Measurements from ENCODE around the gene TMEM121.

The TMEM121 gene

DNA sequence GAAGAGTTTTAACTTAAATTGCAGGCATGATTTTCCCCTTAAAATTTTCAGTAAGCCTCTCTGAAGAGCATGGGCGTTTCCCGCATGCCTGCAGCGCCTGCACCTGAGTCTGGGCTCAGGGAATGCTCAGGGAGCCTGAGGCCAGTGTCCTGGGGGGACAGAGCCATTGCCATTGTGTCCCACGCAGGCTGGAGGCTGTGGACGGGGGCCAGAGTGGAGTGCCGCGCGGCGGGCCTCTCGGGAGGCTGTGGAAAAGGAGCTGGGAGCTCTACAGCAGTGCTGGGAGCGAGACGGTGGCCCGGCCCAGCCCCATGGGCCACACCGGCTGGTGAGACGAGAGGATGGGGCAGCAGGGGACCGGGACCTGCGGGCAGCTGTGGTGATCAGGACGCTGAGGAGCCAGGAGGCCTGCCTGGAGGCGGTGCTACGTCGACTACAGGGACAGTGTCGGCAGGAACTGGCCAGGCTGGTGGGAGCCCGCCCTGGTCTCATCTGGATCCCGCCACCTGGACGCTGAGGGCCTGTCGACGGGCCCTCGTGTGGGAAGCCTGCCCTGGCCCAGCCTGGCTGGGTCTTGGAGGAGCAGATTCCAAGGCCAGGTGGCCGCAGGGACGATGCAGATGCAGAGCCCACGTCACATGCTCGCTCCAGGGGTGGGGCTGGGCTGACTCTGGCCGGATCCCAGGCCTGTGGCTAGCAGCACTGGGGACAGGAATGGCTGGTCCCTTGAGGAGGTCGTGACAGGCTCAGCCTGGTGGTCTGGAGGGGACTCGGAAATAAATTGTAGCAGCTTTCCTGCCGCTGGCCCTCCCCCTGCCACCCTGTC lies 27.7 kb upstream of the TMEM121 start:
- TF ChIP-seq GATA1 (IDR thresholded peaks at IDR 0.05; ENCODE audit: low read depth, low read length), result no peak
- DNase-seq, result no peak

DNA sequence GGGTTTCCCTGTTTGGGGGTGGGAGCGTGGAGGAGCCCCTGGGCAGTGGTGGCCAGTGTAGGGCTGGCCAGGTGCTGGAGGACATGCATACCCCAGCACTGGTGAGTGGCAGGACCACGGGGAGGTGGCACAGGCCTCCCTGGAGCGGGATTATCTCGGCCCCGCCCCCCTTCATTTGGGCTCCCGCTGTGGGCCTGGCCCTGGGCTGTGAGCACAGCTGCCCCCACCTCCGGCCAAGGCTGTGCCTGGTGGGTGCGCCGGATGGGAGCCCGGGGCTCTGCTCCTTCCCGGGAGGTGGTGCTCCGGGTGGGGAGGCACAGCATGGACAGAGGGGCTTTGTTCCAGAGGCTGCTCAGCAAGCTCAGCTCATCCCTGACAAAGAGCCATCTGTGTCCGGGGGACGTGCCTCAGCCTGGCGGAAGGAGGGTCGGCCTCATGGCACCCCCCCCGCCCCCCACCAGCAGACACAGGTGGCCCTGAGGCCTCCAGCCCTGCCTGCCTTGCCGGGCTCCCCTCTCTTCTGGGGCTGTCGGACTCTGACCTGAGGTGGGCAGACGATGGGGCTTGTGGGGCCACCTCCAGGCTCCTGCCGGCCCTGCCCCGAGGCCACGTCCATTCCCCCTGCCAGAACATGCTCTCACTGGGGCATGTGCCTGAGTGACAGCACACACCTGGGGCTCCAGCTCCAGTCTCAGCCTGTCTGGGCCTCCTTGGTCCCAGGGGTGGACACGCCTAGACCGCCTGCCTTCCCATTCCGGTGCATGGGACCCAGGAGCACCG lies 26.9 kb upstream of the TMEM121 start:
- no peak for DNase-seq
- TF ChIP-seq POLR2A (IDR thresholded peaks at IDR 0.05; ENCODE audit: low read length) (no peak), GATA1 (IDR thresholded peaks at IDR 0.05; ENCODE audit: low read depth, low read length) (no peak)

DNA sequence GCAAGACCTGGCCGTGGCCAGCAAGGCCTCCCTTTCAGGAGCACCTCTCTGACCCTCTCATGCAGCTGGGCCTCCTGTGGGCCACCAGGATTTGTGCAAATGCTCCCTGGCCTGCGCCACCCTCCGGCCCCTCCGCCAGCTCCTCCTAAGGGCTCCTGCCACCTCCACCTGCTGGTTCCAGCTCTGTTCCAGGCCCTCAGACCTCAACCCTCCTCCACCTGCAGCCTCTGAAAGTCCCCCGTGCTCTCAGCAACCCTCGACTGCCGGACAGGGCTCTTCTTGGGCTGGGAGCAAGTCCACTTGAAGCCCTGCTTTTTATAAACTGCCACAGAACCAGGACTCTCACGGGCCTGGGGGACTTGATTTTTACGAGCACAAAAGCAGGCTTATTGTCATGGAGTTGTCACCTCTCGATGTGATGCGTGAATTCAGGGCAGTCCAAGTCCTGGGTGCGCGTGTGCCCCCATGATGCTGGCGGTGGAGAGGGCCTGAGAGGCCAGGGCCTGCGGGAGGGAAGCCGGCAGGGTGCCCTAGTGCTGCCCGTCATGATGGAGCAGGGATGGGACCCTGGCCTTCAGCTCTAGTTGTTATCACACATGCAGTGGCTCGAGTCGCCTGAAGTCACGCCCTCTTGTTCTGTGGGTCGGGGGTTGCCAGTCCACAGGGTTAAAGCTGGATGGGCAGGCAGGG lies 26.2 kb upstream of the TMEM121 start:
- DNase-seq, result no peak
- no peak for TF ChIP-seq GATA1 (IDR thresholded peaks at IDR 0.05; ENCODE audit: low read depth, low read length)
- TF ChIP-seq POLR2A (IDR thresholded peaks at IDR 0.05; ENCODE audit: low read length), result no peak

DNA sequence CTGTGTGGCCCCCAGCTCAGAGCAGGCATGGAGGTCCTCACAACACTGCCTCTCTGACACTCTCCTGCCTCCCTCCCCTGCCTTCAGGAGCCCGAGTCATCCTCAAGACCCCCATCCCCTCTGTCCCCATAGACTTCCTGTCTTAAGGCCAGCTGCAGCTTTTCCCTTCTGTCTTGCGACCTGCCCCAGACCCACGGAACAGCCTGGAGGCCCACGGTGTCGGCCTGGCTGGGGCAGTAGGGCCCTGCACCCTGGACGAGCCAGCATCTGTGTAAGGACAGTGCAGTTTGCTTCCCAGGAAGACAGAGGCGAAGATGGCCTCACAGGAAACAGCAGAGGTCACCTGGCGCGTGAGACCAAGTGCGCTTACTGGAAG lies 25.7 kb upstream of the TMEM121 start:
- TF ChIP-seq POLR2A (IDR thresholded peaks at IDR 0.05; ENCODE audit: low read length) (no peak), GATA1 (IDR thresholded peaks at IDR 0.05; ENCODE audit: low read depth, low read length) (no peak)
- no peak for DNase-seq

DNA sequence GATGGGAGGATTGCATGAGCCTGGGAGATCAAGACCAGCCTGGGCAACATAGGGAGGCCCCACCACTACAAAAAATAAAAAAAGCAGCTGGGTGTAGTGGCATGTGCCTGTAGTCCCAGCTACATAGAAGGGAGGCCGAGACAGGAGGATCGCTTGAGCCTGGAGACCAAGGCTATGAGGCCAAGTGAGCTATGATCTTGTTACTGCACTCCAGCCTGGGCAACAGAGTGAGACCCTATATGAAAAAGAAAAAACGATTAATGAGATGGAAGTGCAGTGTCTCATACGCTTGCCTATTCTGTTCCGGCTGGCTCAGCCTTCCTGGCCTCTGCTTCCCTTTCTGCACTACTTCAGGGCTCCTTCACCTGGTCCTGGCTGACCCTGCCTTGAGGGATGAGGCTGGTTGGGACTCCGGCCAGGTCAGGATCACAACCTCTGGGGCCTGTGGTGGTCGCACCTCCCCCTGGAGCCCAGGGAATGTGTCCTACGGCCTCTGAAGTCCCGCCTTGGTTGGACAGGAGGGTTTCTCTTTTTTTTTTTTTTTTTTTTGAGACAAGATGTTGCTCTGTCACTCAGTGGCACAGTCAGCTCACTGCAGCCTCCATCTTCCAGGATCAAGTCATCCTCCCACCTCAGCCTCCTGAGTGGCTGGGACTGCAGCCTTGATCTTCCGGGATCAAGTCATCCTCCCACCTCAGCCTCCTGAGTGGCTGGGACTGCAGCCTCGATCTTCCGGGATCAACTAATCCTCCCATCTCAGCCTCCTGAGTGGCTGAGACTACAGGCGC lies 24.7 kb upstream of the TMEM121 start:
- no peak for DNase-seq
- TF ChIP-seq GATA1 (IDR thresholded peaks at IDR 0.05; ENCODE audit: low read depth, low read length) (no peak), POLR2A (IDR thresholded peaks at IDR 0.05; ENCODE audit: low read length) (no peak)

DNA sequence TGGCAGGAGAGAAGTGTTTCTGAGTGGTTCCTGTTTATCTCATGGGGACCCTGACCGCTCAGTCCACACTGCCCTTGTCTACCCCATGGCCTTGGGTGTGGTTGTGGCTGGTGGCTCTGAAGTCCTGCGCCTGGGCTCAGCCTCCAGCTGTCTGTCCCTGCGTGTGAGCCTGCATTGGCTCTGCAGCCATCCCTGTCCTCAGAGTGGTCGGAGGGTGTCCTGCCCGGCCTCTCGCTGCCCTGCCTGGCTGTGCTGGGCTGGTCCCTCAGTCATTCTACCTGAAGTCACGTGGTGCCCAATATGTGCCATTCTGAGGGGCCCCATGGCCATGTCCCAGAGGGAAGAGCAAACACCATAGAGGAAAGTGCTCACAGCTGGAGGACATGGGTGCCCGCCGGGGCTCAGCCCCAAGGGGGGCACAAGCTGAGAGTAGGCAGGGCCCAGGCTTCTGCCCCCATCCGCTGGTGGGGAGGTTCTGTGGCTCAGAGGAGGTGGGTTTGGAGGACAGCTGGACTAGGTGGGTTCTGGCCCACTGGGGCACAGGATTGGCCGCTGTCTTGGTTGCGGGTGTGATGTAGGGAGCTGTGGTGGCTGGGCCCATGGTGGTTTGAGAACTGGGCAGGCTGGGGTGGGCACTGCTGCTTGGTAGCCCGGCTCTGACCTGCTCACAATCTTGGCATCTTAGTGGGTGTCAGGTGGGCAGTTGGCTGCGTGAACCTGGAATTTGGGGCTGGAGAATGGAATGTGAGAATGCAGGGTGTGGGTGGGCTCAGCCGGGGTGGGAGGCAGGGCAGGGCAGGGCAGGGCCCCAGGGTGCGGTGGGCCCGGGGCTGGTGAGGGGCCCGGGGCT lies 23.7 kb upstream of the TMEM121 start:
- no peak for TF ChIP-seq POLR2A (IDR thresholded peaks at IDR 0.05; ENCODE audit: low read length)
- TF ChIP-seq GATA1 (IDR thresholded peaks at IDR 0.05; ENCODE audit: low read depth, low read length), result no peak
- no peak for DNase-seq

DNA sequence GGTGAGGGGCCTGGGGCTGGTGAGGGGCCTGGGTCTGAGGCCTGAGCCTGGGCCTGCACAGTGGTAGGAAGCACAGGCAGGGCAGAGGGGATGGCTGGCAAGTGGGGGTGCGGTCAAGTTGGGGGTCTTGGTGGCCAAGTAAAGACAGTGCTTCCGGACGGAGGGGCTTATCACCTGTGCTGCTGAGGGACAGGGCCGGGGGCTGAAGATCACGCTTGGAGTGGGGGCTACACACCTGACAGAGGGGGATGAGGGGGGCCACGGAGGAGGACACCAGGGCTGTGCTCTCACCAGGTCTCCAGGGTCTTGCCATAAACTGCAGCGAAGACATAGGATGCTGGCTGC lies 23.1 kb upstream of the TMEM121 start:
- no peak for TF ChIP-seq POLR2A (IDR thresholded peaks at IDR 0.05; ENCODE audit: low read length)
- no peak for TF ChIP-seq GATA1 (IDR thresholded peaks at IDR 0.05; ENCODE audit: low read depth, low read length)
- DNase-seq, result no peak

DNA sequence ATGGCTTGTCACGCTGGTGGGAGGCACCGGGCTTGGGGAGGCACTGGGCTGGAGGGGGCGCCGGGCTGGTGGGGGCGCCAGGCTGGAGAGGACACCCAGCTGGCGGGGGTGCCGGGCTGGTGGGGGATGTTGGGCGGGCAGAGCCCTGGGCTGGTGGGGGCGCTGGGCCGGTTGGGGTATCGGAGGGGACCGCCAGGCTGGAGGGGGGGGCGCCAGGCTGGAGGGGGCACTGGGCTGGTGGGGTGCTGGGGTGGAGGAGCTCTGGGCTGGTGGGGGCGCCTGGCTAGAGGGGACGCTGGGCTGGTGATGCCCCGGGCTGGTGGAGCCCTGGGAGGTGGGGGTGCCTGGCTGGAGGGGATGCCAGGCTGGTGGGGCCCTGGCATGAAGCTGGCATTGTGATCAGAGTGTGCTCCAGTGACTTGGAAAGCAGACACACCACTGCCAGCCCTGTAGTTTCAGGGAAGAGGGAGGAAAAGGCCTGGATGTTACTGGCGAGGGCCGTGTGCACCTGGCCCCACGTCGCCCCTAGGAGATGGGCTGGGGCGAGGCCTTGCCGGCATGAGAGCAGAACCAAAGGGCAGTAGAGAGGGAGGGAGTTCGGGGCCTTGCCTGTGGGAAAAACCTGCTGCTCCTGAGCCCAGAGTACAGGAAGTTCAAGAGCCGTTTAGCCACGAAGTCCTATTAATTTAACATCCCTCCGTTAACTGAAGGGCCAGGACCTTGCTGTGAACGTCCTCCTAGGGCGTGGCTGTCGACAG lies 22.3 kb upstream of the TMEM121 start:
- DNase-seq, result no peak
- TF ChIP-seq POLR2A (IDR thresholded peaks at IDR 0.05; ENCODE audit: low read length) (no peak), GATA1 (IDR thresholded peaks at IDR 0.05; ENCODE audit: low read depth, low read length) (no peak)

DNA sequence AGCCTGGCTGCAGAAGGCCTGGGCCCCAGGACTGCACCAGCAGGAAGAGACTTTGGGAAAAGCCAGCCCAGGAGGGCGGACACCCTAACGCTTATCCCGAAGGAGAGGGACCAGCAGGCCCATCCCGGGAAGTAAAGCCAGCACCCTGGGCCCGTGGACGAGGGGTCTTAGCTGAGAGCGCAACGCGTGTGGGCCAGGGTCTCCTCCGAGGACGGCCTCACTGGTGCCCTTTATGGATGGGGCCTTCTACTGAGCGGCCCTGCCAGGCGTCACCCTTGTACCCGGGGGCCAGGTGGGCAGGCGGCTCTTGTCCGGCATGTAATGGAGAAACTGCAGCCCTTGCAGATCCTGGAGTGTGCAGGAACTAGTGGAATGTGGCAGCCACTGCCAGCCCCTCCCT lies 21.3 kb upstream of the TMEM121 start:
- TF ChIP-seq GATA1 (IDR thresholded peaks at IDR 0.05; ENCODE audit: low read depth, low read length) (no peak), POLR2A (IDR thresholded peaks at IDR 0.05; ENCODE audit: low read length) (no peak)
- no peak for DNase-seq

DNA sequence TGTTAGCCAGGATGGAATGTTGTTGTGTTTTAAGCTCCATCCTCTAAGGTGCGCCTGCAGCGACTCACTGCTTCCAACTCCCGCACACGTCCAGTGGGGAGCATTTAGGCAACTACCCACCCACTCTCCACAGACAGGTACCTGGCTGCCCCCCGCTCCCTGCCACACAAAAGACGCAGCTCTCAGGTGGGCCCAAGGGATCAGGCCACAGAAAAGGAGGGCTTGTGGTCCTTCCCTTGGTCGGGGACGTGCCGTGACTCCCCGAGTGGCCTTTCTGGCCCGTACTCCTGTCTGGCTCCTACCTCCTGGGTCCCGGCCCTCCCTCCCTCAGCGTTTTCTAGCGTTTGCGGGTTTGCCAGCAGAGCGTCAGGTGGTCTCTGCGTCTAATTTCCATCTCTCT lies 19.1 kb upstream of the TMEM121 start:
- no peak for DNase-seq
- no peak for TF ChIP-seq POLR2A (IDR thresholded peaks at IDR 0.05; ENCODE audit: low read length)
- no peak for TF ChIP-seq GATA1 (IDR thresholded peaks at IDR 0.05; ENCODE audit: low read depth, low read length)

DNA sequence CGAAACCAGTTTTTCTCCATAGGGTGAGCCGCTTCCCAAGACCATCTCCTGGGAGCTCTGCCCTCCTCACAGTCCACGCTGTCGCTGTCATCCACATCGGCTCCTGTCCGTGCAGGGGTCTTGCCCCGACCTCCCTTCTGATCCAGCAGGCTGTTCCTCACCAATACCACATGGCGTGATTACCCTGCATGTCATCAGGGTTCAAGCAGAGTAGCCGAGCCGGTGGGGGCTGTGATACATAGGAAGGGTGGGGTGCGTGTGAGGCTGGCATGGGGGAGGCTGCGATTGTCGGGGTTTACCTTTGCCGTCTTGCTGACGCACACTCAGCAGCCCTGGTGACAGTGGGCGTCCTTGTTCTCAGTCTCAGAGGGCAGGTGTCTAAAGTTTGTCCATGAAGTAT lies 18.3 kb upstream of the TMEM121 start:
- no peak for DNase-seq
- TF ChIP-seq POLR2A (IDR thresholded peaks at IDR 0.05; ENCODE audit: low read length) (no peak), GATA1 (IDR thresholded peaks at IDR 0.05; ENCODE audit: low read depth, low read length) (no peak)

DNA sequence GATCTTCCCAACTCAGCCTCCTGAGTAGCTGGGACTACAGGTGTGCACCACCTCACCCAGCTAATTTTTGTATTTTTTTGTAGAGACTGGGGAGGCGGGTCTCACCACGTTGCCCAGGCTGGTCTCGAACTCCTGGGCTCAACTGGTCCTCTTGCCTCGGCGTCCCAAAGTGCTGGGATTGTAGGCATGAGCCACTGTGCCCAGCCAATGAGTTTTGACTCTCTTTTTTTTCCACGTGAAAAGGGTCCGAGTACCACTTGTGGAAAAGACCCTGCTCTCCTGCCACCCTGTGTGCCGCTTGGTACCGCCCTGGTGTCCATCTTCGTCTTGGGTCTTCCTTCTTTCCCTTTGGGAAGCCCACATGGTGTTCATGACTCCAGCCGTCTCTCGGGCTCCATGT lies 17.8 kb upstream of the TMEM121 start:
- no peak for TF ChIP-seq GATA1 (IDR thresholded peaks at IDR 0.05; ENCODE audit: low read depth, low read length)
- TF ChIP-seq POLR2A (IDR thresholded peaks at IDR 0.05; ENCODE audit: low read length), result no peak
- DNase-seq, result no peak
